ENCODE data around the gene SYVN1. TPM values are rescaled to one million over a fixed set of nuclear protein-coding genes. Genes with fewer than 3 reads are reported as not detected.

The SYVN1 gene
- total RNA-seq, 1 donor from 2014 or later: 42.5 TPM

GRCh38 chr11:65159012-65159411 is 24.7 kb upstream of the SYVN1 start:
- DNase-seq (ENCODE audit: extremely low spot score in 2 of 2): no peak
- no peaks in the 10 kb centered on the region for H3K4me1 ChIP-seq
- no peak overlapping the region for H3K4me3 ChIP-seq
- H3K27ac ChIP-seq: no peak overlapping the region
- intact Hi-C loops (cut with DNase I): no loop called here
- no peaks in the 10 kb centered on the region for H3K27me3 ChIP-seq
- no peak for TF ChIP-seq CTCF (IDR thresholded peaks at IDR 0.05)
- TF ChIP-seq POLR2A (IDR thresholded peaks at IDR 0.05): no peak
- H3K36me3 ChIP-seq: no peaks in the 10 kb centered on the region
- H3K9me3 ChIP-seq: no peaks in the 10 kb centered on the region

GRCh38 chr11:65157336-65157735 is 23.0 kb upstream of the SYVN1 start:
- no peaks in the 10 kb centered on the region for H3K4me1 ChIP-seq
- TF ChIP-seq POLR2A (IDR thresholded peaks at IDR 0.05): no peak
- no peak for TF ChIP-seq POLR2AphosphoS5 (IDR thresholded peaks at IDR 0.05; ENCODE audit: insufficient read depth in 1 of 2, low read depth in 1 of 2)
- no peak for TF ChIP-seq CTCF (IDR thresholded peaks at IDR 0.05)
- DNase-seq (ENCODE audit: extremely low spot score in 2 of 2): no peak
- intact Hi-C loops (cut with DNase I): no loop called here
- no peak overlapping the region for H3K4me3 ChIP-seq
- H3K9me3 ChIP-seq: no peaks in the 10 kb centered on the region
- H3K27ac ChIP-seq: no peak overlapping the region
- H3K27me3 ChIP-seq: no peaks in the 10 kb centered on the region
- no peaks in the 10 kb centered on the region for H3K36me3 ChIP-seq

GRCh38 chr11:65156926-65157325 is 22.6 kb upstream of the SYVN1 start:
- Histone ChIP-seq H3K27ac (no peak overlapping the region), H3K4me3 (no peak overlapping the region), H3K27me3 (no peaks in the 10 kb centered on the region), H3K9me3 (no peaks in the 10 kb centered on the region), H3K4me1 (no peaks in the 10 kb centered on the region), H3K36me3 (no peaks in the 10 kb centered on the region)
- TF ChIP-seq CTCF (IDR thresholded peaks at IDR 0.05) (no peak), POLR2AphosphoS5 (IDR thresholded peaks at IDR 0.05; ENCODE audit: insufficient read depth in 1 of 2, low read depth in 1 of 2) (no peak), POLR2A (IDR thresholded peaks at IDR 0.05) (no peak)
- DNase-seq (ENCODE audit: extremely low spot score in 2 of 2): no peak
- intact Hi-C loops (cut with DNase I): no loop called here

- TF ChIP-seq CTCF (IDR thresholded peaks at IDR 0.05) (no peak), POLR2A (IDR thresholded peaks at IDR 0.05) (no peak), POLR2AphosphoS5 (IDR thresholded peaks at IDR 0.05; ENCODE audit: insufficient read depth in 1 of 2, low read depth in 1 of 2) (no peak)
- no peak overlapping the region for H3K4me3 ChIP-seq
- H3K4me1 ChIP-seq: peaks cover under 1% of the 10 kb centered on the region
- no peak overlapping the region for H3K27ac ChIP-seq
- intact Hi-C loops (cut with DNase I): no loop called here
- no peaks in the 10 kb centered on the region for H3K27me3 ChIP-seq
- no peak for DNase-seq (ENCODE audit: extremely low spot score in 2 of 2)
- no peaks in the 10 kb centered on the region for H3K36me3 ChIP-seq
- H3K9me3 ChIP-seq: no peaks in the 10 kb centered on the region
Observed at GRCh38 chr11:65156256-65156655, 21.9 kb upstream of the SYVN1 start.

- Histone ChIP-seq H3K4me3 (no peak overlapping the region), H3K27ac (no peak overlapping the region), H3K9me3 (no peaks in the 10 kb centered on the region), H3K36me3 (no peaks in the 10 kb centered on the region), H3K4me1 (peaks cover 20% of the 10 kb centered on the region), H3K27me3 (no peaks in the 10 kb centered on the region)
- intact Hi-C loops (cut with DNase I): no loop called here
- TF ChIP-seq POLR2A (IDR thresholded peaks at IDR 0.05): no peak
- TF ChIP-seq POLR2AphosphoS5 (IDR thresholded peaks at IDR 0.05; ENCODE audit: insufficient read depth in 1 of 2, low read depth in 1 of 2): no peak
- no peak for TF ChIP-seq CTCF (IDR thresholded peaks at IDR 0.05)
- no peak for DNase-seq (ENCODE audit: extremely low spot score in 2 of 2)
Observed at GRCh38 chr11:65152122-65152521, 17.8 kb upstream of the SYVN1 start.
